AG09309 (cell line): Measurements from ENCODE around the gene SLC16A7.

ENCODE experiments used
- DNase-seq: peaks from one replicate; pipeline ENCODE4 v3.0.0-alpha.2; 2010; ENCODE audit warnings: low read depth
- H3K4me3 ChIP-seq: 2 replicates; pipeline ENCODE4 v1.5.1; 2011; ENCODE audit warnings: mild to moderate bottlenecking, low read depth, low read length, moderate library complexity; ENCODE audit not compliant: control insufficient read depth
- CTCF ChIP-seq: IDR thresholded peaks from 2 replicates; pipeline ENCODE4 v1.5.1; 2011; ENCODE audit warnings: mild to moderate bottlenecking, low read depth, low read length, inconsistent platforms; ENCODE audit not compliant: insufficient read depth, control insufficient read depth; ENCODE audit errors: missing control alignments

SLC16A7 gene

GRCh38 chr12:59710964-59711363 is 115.1 kb downstream of the SLC16A7 start:
- TF ChIP-seq CTCF, result no peak
- H3K4me3 ChIP-seq, result no peak overlapping the region
- no peak for DNase-seq

GRCh38 chr12:59715434-59715833 is 119.6 kb downstream of the SLC16A7 start:
- no peak for TF ChIP-seq CTCF
- no peak overlapping the region for H3K4me3 ChIP-seq
- no peak for DNase-seq

GRCh38 chr12:59716043-59716442 is 120.2 kb downstream of the SLC16A7 start:
- H3K4me3 ChIP-seq, result no peak overlapping the region
- DNase-seq, result no peak
- no peak for TF ChIP-seq CTCF

- TF ChIP-seq CTCF, result no peak
- no peak overlapping the region for H3K4me3 ChIP-seq
- no peak for DNase-seq
These were observed 121.6 kb downstream of the SLC16A7 start for GRCh38 chr12:59717436-59717835.

GRCh38 chr12:59719701-59720100 is 123.9 kb downstream of the SLC16A7 start:
- no peak overlapping the region for H3K4me3 ChIP-seq
- no peak for DNase-seq
- TF ChIP-seq CTCF, result no peak

- H3K4me3 ChIP-seq, result no peak overlapping the region
- TF ChIP-seq CTCF, result no peak
- DNase-seq, result no peak
These were observed 127.7 kb downstream of the SLC16A7 start for GRCh38 chr12:59723520-59723919.
